ENCODE measurements around the gene FXYD6.

DNA sequence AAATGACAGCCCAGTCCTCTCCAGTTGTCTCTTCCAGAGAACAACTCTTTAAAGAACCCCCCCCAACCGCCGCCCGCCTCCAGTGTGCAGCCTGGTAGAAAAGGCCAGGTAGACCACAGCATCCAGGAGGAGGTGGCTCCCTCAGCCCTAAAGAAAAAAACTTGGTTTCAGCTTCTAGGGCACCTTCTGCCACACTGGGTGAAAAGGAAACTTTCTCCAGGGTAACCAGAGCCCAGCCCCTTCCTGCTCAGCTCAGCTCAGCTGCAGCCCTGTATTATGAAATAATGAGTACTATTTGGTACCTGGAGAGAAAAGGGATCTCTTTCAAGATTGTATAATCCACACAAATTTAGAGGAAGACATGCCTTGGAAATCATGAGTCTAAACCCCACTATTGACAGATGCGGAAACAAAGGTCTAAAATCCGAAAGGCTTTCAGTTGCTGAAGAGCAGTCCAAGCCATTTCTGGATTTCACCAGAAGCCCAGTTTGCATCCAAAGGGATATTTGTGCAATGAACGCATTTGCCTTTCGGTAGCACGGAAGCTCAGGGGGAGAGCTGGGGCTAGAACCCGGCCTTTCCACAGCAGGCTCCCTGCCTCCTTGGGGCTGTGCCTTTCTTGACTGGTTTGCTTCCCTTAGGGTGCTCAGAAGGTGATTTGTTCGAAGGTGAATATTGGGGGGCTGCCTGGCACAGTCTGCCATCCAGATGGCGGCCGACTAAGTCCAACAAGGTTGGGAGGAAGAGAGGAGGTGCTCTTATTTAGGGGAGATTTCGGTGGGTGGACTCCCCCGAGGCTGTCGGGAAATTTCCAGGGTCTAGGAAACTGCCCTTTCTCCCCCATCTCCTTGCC, 3.3 kb downstream of the FXYD6 start:
- no peak for TF ChIP-seq EZH2 (IDR thresholded peaks at IDR 0.05; ENCODE audit: insufficient read depth, low read length)
- TF ChIP-seq, protein P1, sequence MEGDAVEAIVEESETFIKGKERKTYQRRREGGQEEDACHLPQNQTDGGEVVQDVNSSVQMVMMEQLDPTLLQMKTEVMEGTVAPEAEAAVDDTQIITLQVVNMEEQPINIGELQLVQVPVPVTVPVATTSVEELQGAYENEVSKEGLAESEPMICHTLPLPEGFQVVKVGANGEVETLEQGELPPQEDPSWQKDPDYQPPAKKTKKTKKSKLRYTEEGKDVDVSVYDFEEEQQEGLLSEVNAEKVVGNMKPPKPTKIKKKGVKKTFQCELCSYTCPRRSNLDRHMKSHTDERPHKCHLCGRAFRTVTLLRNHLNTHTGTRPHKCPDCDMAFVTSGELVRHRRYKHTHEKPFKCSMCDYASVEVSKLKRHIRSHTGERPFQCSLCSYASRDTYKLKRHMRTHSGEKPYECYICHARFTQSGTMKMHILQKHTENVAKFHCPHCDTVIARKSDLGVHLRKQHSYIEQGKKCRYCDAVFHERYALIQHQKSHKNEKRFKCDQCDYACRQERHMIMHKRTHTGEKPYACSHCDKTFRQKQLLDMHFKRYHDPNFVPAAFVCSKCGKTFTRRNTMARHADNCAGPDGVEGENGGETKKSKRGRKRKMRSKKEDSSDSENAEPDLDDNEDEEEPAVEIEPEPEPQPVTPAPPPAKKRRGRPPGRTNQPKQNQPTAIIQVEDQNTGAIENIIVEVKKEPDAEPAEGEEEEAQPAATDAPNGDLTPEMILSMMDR (IDR thresholded peaks at IDR 0.05; ENCODE audit: insufficient read depth, low read depth, low read length), result no peak
